ENCODE results near the gene KASH5. TPM values are rescaled to one million over a fixed set of nuclear protein-coding genes. Genes with fewer than 3 reads are reported as not detected.
A peak's percentile ranks its signal among the peaks of the same experiment; 100 is the strongest.

KASH5 gene
- total and polyA plus RNA-seq, 4 donors = 0.52 to 2.9 (median 1.5) TPM; not detected in 1

DNA sequence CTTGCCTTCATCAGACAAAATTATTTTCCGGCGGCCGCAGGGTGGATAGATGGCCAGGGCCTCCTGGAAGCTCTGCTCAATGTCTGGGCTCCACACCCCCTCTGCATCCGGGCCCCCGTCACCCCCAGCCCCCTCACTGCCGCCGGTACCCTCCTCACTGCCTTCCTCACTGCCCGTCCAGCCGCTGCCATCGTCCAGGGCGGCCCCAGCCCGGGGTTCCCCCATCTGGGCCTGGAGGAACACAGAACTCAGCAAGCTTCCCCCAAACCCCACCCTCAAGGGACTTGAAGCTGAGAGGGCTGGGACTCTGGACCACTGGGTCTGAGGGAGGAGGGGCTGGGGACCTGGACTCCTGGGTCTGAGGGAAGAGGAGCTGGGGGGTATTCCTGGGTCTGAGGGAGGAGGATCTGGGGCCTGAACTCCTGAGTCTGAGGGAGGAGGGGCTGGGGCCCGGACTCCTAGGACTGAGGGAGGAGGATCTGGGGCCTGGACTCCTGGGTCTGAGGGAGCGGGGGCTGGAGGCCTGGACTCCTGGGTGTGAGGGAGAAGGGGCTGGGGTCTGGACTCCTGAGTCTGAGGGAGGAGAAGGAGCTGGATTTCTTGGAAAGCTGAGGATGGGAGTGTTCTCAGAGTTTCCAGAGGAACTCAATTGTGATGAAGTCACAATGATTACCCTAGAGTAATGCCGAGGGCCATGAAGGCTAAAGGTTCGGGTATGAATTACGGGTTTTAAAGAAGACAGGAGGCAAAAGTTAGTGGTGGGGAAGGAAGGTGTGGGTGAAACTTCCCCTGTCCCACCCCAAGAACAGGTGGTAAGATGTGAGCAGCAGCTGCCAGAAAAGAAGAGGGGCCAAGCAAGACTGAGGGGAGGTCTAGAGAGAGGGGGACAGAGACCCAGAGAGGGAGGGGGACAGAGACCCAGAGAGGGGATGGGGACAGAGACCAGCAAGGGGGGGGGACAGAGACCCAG, 27.9 kb upstream of the KASH5 start:
- Histone ChIP-seq H3K27me3 (ENCODE audit: control insufficient read depth in 3 of 3, insufficient read depth in 3 of 3, low read length in 2 of 3) (no peaks in the 10 kb centered on the region), H3K9ac (ENCODE audit: insufficient read depth in 1 of 2, low read length in 2 of 2) (peak overlapping the region; percentile 55 to 99), H3K36me3 (ENCODE audit: control insufficient read depth in 4 of 4, insufficient read depth in 4 of 4, low read length in 4 of 4) (peaks cover 0 to 29% (median 12%) of the 10 kb centered on the region in 4 donors), H3K4me3 (no peak overlapping the region), H3K9me3 (ENCODE audit: control insufficient read depth in 4 of 4, insufficient read depth in 3 of 4, low read length in 3 of 4) (no peaks in the 10 kb centered on the region), H3K27ac (ENCODE audit: low read depth in 1 of 2, low read length in 1 of 2) (peak overlapping the region in 1 of 2 donors; percentile 20), H3K4me1 (ENCODE audit: control insufficient read depth in 5 of 5, insufficient read depth in 5 of 5, low read length in 5 of 5) (peaks cover 0 to 29% (median 13%) of the 10 kb centered on the region in 5 donors)
- TF ChIP-seq, protein P1, sequence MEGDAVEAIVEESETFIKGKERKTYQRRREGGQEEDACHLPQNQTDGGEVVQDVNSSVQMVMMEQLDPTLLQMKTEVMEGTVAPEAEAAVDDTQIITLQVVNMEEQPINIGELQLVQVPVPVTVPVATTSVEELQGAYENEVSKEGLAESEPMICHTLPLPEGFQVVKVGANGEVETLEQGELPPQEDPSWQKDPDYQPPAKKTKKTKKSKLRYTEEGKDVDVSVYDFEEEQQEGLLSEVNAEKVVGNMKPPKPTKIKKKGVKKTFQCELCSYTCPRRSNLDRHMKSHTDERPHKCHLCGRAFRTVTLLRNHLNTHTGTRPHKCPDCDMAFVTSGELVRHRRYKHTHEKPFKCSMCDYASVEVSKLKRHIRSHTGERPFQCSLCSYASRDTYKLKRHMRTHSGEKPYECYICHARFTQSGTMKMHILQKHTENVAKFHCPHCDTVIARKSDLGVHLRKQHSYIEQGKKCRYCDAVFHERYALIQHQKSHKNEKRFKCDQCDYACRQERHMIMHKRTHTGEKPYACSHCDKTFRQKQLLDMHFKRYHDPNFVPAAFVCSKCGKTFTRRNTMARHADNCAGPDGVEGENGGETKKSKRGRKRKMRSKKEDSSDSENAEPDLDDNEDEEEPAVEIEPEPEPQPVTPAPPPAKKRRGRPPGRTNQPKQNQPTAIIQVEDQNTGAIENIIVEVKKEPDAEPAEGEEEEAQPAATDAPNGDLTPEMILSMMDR (IDR thresholded peaks at IDR 0.05; ENCODE audit: control extremely low read depth, extremely low read depth) = no peak
- DNase-seq (no peak), ATAC-seq (ENCODE audit: insufficient read depth, low FRiP score) (no peak)
- WGBS, 2 donors = 72 to 73% methylated on average over 17 of the region's 17 CpGs

DNA sequence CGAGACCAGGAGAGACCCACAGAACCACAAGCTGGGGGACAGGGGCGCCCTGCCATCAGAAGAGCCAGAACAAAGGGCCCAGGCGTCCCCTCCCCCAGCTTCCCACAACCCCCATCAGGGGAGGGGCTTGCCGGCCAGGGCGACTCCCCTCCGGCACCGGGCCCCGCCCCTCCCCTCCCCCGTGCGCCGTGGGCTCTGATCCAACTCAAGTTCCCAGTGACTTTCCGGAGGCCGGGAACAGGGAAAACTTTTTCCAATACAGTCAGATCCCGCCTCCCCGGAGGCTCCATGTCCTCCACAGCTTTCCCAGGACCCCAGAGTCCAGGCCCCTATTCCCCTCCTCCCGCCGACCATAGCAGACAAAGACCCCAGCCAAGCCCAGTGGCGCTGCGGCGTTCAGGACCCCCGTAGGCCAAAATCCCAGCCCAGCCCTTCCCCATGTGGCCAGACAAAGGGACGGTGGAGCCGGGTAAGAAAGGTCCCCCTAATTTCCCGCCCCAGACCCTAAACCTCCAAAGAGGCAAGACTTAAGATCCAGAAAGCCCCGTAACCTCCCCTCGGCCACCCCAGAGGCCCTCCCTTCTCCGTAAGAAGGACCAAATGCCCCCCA, 26.5 kb upstream of the KASH5 start:
- Histone ChIP-seq H3K4me1 (ENCODE audit: control insufficient read depth in 5 of 5, insufficient read depth in 5 of 5, low read length in 5 of 5) (peaks cover 0 to 26% (median 8%) of the 10 kb centered on the region in 5 donors), H3K36me3 (ENCODE audit: control insufficient read depth in 4 of 4, insufficient read depth in 4 of 4, low read length in 4 of 4) (peaks cover 0 to 24% (median 9%) of the 10 kb centered on the region in 4 donors), H3K4me3 (peak overlapping the region; percentile 59), H3K27ac (ENCODE audit: low read depth in 1 of 2, low read length in 1 of 2) (peak overlapping the region; percentile 90 to 98), H3K9ac (ENCODE audit: insufficient read depth in 1 of 2, low read length in 2 of 2) (peak overlapping the region; percentile 98 to 99), H3K27me3 (ENCODE audit: control insufficient read depth in 3 of 3, insufficient read depth in 3 of 3, low read length in 2 of 3) (no peaks in the 10 kb centered on the region), H3K9me3 (ENCODE audit: control insufficient read depth in 4 of 4, insufficient read depth in 3 of 4, low read length in 3 of 4) (no peaks in the 10 kb centered on the region)
- DNase-seq (peak; percentile 94 to 97 (median 96)), ATAC-seq (ENCODE audit: insufficient read depth, low FRiP score) (no peak)
- WGBS, 2 donors = 3 to 10% methylated on average over 19 to 27 of the region's 27 CpGs
- TF ChIP-seq, protein P1 (IDR thresholded peaks at IDR 0.05; ENCODE audit: control extremely low read depth, extremely low read depth) = no peak

DNA sequence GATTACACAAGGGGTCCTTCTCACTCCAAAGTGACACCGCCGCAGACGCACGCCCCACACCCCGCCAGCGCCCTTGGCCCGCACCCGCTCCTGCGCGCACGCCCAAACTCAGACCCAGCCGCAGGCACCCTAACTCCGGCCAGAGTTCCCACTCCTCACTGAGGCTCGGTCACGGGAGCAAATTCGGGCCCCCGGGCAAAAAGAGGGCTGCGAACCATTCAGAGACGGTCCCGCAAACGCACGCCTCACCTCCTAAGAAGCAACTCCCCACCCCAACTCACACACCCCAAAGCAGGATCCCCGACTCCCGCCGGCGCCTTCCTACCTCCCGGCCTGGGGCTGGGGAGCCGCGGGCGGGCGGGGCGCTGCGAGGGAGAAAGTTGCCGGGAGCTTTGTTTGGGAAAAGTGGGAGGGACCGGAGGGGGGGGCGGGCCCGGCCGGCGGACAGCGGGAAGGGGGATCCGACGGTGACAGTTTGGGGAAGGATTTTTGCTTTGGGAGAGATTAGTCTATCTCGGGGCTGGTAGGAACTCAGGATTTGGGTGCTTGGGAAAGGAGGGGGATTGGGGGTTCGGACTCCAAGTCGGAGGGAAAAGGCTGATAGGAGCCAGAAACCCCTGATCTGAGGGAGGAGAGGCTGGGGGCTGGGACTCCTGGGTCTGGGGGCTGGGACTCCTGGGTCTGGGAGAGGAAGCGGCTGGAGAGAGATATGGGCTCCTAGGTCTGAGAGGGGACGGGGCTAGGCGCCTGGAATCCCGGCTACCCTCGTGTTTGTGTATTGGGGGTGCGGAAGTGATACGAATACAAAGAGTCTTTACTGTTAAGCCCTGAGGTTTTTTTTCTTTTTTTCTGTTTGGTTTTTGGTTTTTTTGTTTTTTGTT, 25.8 kb upstream of the KASH5 start, which contains the start of gene TEAD2:
Gene TEAD2, minus strand, starts transcription at position 369 of the 881 bp plus-strand sequence. CDS start 2,341 bp downstream, outside the sequence.
- Histone ChIP-seq H3K36me3 (ENCODE audit: control insufficient read depth in 4 of 4, insufficient read depth in 4 of 4, low read length in 4 of 4) (peaks cover 0 to 16% (median 6%) of the 10 kb centered on the region in 4 donors), H3K4me3 (peak within 1 kb of the TSS; percentile 59), H3K27ac (ENCODE audit: low read depth in 1 of 2, low read length in 1 of 2) (peak within 1 kb of the TSS; percentile 90 to 98), H3K9me3 (ENCODE audit: control insufficient read depth in 4 of 4, insufficient read depth in 3 of 4, low read length in 3 of 4) (no peaks in the 10 kb centered on the region), H3K27me3 (ENCODE audit: control insufficient read depth in 3 of 3, insufficient read depth in 3 of 3, low read length in 2 of 3) (no peaks in the 10 kb centered on the region), H3K4me1 (ENCODE audit: control insufficient read depth in 5 of 5, insufficient read depth in 5 of 5, low read length in 5 of 5) (peaks cover 0 to 19% (median 5%) of the 10 kb centered on the region in 5 donors), H3K9ac (ENCODE audit: insufficient read depth in 1 of 2, low read length in 2 of 2) (peak within 1 kb of the TSS; percentile 98 to 99)
- ATAC-seq (ENCODE audit: insufficient read depth, low FRiP score) = no peak
- peak; percentile 90 to 91 (median 91) for DNase-seq
- WGBS, 2 donors = 0 to 1% methylated on average over 51 to 52 of the region's 52 CpGs
- TF ChIP-seq, protein P1 (IDR thresholded peaks at IDR 0.05; ENCODE audit: control extremely low read depth, extremely low read depth) = no peak

Data from lung (tissue), 12 donors.